Endothelial cell of umbilical vein (primary cell): ENCODE measurements around the gene PTP4A1. TPM values are rescaled to one million over a fixed set of nuclear protein-coding genes. Genes with fewer than 3 reads are reported as not detected.

Source experiments
- BruUV-seq: library from RNA; stranded (reverse); fragments of 400-500 nt; replicated peaks from 2 replicates; lab custom pipeline; 2021; lab: Mats Ljungman, UMichigan
- CTCF ChIA-PET: fragments of 300-600, 350-600 bp; sonication (Branson Sonifier 250); formaldehyde crosslinking; loops from one replicate; lab custom pipeline; 2021; ENCODE audit warnings: antibody characterized with exemption, inconsistent platforms; lab: Charles Lee
- POLR2A ChIA-PET: fragments of 300-600, 350-600 bp; sonication (Branson Sonifier 250); formaldehyde crosslinking; loops from one replicate; lab custom pipeline; 2021; ENCODE audit warnings: antibody characterized with exemption, inconsistent platforms; lab: Charles Lee
- DNase-seq: peaks from one replicate; pipeline ENCODE4 v3.0.0-alpha.2; 2011; ENCODE audit warnings: low read depth, low spot score
- FAIRE-seq: peaks from 2 replicates; lab custom pipeline; 2011; peaks lifted over from hg19 to GRCh38; lab: Jason Lieb, UNC
- H2AFZ ChIP-seq: 2 replicates; pipeline ENCODE4 v1.6.0; 2012; ENCODE audit warnings: low read depth, low read length, control low read depth, inconsistent platforms
- H3K27ac ChIP-seq: 2 replicates; pipeline ENCODE4 v1.5.1; 2011; ENCODE audit warnings: low read depth, mild to moderate bottlenecking, control low read depth, low read length, moderate library complexity; ENCODE audit not compliant: insufficient read depth
- H3K27me3 ChIP-seq, 2 experiments: 2 replicates each; pipeline versions ENCODE4 v1.6.0 to v1.6.1; 2011; ENCODE audit warnings: low read length in 2 of 2, mixed read lengths in 1 of 2; ENCODE audit not compliant: control insufficient read depth in 2 of 2, insufficient read depth in 2 of 2
- H3K36me3 ChIP-seq, 2 experiments: 2 replicates in 1 of 2; 3 replicates in 1 of 2; pipeline ENCODE4 v1.5.1; 2011; ENCODE audit warnings: low read length in 2 of 2, mild to moderate bottlenecking in 1 of 2, moderate library complexity in 1 of 2; ENCODE audit not compliant: control insufficient read depth in 2 of 2, insufficient read depth in 2 of 2; ENCODE audit errors: extremely low read depth in 1 of 2
- H3K4me1 ChIP-seq: 3 replicates; pipeline ENCODE4 v1.5.1; 2011; ENCODE audit warnings: mild to moderate bottlenecking, low read length; ENCODE audit not compliant: control insufficient read depth, insufficient read depth; ENCODE audit errors: extremely low read depth
- H3K4me2 ChIP-seq: 2 replicates; pipeline ENCODE4 v1.6.1; 2011; ENCODE audit warnings: low read length, control low read depth, mixed read lengths; ENCODE audit not compliant: insufficient read depth
- H3K4me3 ChIP-seq, 3 experiments: fragments of 200-600 bp in 1 of 3; sonication (generic), shearing (Covaris generic) in 1 of 3; replicated peaks in 1 of 3; 2 replicates each; pipeline ENCODE4 v1.5.1; 2011 to 2016; ENCODE audit warnings: control low read depth in 3 of 3, low read length in 3 of 3, mild to moderate bottlenecking in 2 of 3, inconsistent platforms in 1 of 3, low read depth in 1 of 3, moderate library complexity in 1 of 3; ENCODE audit not compliant: insufficient read depth in 1 of 3
- H3K79me2 ChIP-seq: 2 replicates; pipeline ENCODE4 v1.6.0; 2012; ENCODE audit warnings: low read length, inconsistent platforms; ENCODE audit not compliant: control insufficient read depth, insufficient read depth
- H3K9ac ChIP-seq: replicated peaks from 2 replicates; pipeline ENCODE3; 2011; ENCODE audit warnings: low read length, control low read depth; ENCODE audit not compliant: insufficient read depth; ENCODE audit errors: extremely low read depth
- H3K9me1 ChIP-seq: replicated peaks from 3 replicates; pipeline ENCODE4 v1.6.0; 2011; ENCODE audit warnings: mild to moderate bottlenecking, low read length; ENCODE audit not compliant: control insufficient read depth, insufficient read depth; ENCODE audit errors: extremely low read depth
- H3K9me3 ChIP-seq: replicated peaks from 2 replicates; pipeline ENCODE4 v1.5.1; 2012; ENCODE audit warnings: low read length, inconsistent platforms; ENCODE audit not compliant: control insufficient read depth, insufficient read depth
- H4K20me1 ChIP-seq: replicated peaks from 2 replicates; pipeline ENCODE3; 2011; ENCODE audit warnings: mild to moderate bottlenecking, low read length; ENCODE audit not compliant: control insufficient read depth, insufficient read depth; ENCODE audit errors: extremely low read depth
- CTCF ChIP-seq, 2 donors: IDR thresholded peaks; 1 replicate in 1 of 2; 2 replicates in 1 of 2; pipeline ENCODE4 v1.5.1; 2011; ENCODE audit warnings: low read length in 2 of 2, mild to moderate bottlenecking in 2 of 2, moderate library complexity in 2 of 2, control low read depth in 1 of 2, inconsistent platforms in 1 of 2, low read depth in 1 of 2; ENCODE audit not compliant: insufficient read depth in 1 of 2; ENCODE audit errors: extremely low read depth in 1 of 2
- EZH2 ChIP-seq: IDR thresholded peaks from 2 replicates; pipeline ENCODE4 v1.6.1; 2012; ENCODE audit warnings: borderline replicate concordance, low read depth, mild to moderate bottlenecking, moderate library complexity, low read length, inconsistent platforms; ENCODE audit not compliant: severe bottlenecking
- FOS ChIP-seq: IDR thresholded peaks from 2 replicates; pipeline ENCODE4 v1.6.1; 2011; ENCODE audit warnings: mild to moderate bottlenecking, low read length, moderate library complexity, borderline replicate concordance; ENCODE audit not compliant: insufficient read depth
- GATA2 ChIP-seq: IDR thresholded peaks from 2 replicates; pipeline ENCODE4 v1.7.0; 2011; ENCODE audit warnings: low read depth, mild to moderate bottlenecking, moderate library complexity, mixed read lengths, low read length; ENCODE audit not compliant: insufficient read length, insufficient read depth
- JUN ChIP-seq: IDR thresholded peaks from 2 replicates; pipeline ENCODE4 v1.6.1; 2011; ENCODE audit warnings: borderline replicate concordance, low read depth; ENCODE audit not compliant: insufficient read length, insufficient read depth
- MAX ChIP-seq: IDR thresholded peaks from 2 replicates; pipeline ENCODE4 v1.6.1; 2011; ENCODE audit not compliant: insufficient read depth, insufficient read length
- MYC ChIP-seq: IDR thresholded peaks from one replicate; pipeline ENCODE4 v1.6.1; 2011; ENCODE audit warnings: mild to moderate bottlenecking, low read depth, low read length
- POLR2A ChIP-seq: IDR thresholded peaks from 2 replicates; pipeline ENCODE4 v1.6.1; 2012; ENCODE audit warnings: low read depth, mild to moderate bottlenecking, control low read depth, low read length
- POLR2AphosphoS5 ChIP-seq: IDR thresholded peaks from 2 replicates; pipeline ENCODE4 v1.6.1; 2012; ENCODE audit warnings: low read depth, mild to moderate bottlenecking, control low read depth, low read length, moderate library complexity; ENCODE audit not compliant: insufficient read depth
- dilution Hi-C: fragments of 300-500 bp; cut with MboI; formaldehyde crosslinking; loops from one replicate; pipeline ENCODE4 v1.15.0; 2019; ENCODE audit warnings: low sequenced_read_pairs; ENCODE audit not compliant: extremely low pct_ligation_motif_present
- intact Hi-C: fragments of 100-400 bp; cut with micrococcal nuclease; formaldehyde crosslinking; loops from one replicate; pipeline ENCODE4 v1.10.0; 2022
- polyA plus RNA-seq, 4 experiments: library from polyadenylated mRNA; depleted of rRNA in 3 of 4; stranded (reverse) in 3 of 4; unstranded in 1 of 4; fragments of >200 nt; gene quantifications; 2 replicates each; pipeline versions ENCODE4 v1.2.1 to v1.2.3, GENCODE V29; 2011 to 2012; ENCODE audit warnings: missing spikeins in 1 of 4
- total RNA-seq: library from RNA; stranded (reverse); gene quantifications from 2 replicates; pipeline ENCODE4 v1.2.3, GENCODE V29; 2021

PTP4A1 gene
- total and polyA plus RNA-seq, 2 donors (not counting 3 experiments of a cell fraction or from before 2014, with no cell fraction given), result 10.8 to 58.4 TPM

GRCh38 chr6:63543001-63543400 is 29.3 kb upstream of the PTP4A1 start:
- no peak for DNase-seq
- no peak for FAIRE-seq
- Histone ChIP-seq H3K36me3 (no peaks in the 10 kb centered on the region), H3K9me3 (no peaks in the 10 kb centered on the region), H3K27me3 (no peaks in the 10 kb centered on the region), H4K20me1 (no peaks in the 10 kb centered on the region), H3K4me2 (no peak overlapping the region), H3K9me1 (no peaks in the 10 kb centered on the region), H3K4me1 (no peaks in the 10 kb centered on the region), H3K9ac (no peak overlapping the region), H3K27ac (no peak overlapping the region), H2AFZ (no peak overlapping the region), H3K79me2 (no peaks in the 10 kb centered on the region), H3K4me3 (no peak overlapping the region)
- no TSS peak for BruUV-seq
- no peak for TF ChIP-seq JUN
- no peak for TF ChIP-seq POLR2AphosphoS5
- no peak for TF ChIP-seq MYC
- no peak for TF ChIP-seq FOS
- TF ChIP-seq EZH2, result no peak
- no peak for TF ChIP-seq CTCF (IDR thresholded peaks at IDR 0.05; ENCODE audit: extremely low read depth in 1 of 2, insufficient read depth in 1 of 2, low read depth in 1 of 2, low read length in 2 of 2)
- intact Hi-C loops (no loop called here), dilution Hi-C loops (no loop called here)
- CTCF ChIA-PET, result no interaction called here
- POLR2A ChIA-PET, result no interaction called here

- no peak overlapping the region for H3K4me3 ChIP-seq
- H3K27me3 ChIP-seq, result no peaks in the 10 kb centered on the region
- CTCF ChIA-PET, result no interaction called here
- H3K79me2 ChIP-seq, result no peaks in the 10 kb centered on the region
- FAIRE-seq (no peak), DNase-seq (no peak)
- no peak overlapping the region for H3K27ac ChIP-seq
- no peaks in the 10 kb centered on the region for H4K20me1 ChIP-seq
- no peaks in the 10 kb centered on the region for H3K9me3 ChIP-seq
- dilution Hi-C loops (no loop called here), intact Hi-C loops (no loop called here)
- no peak overlapping the region for H3K9ac ChIP-seq
- BruUV-seq, result no TSS peak
- no peak overlapping the region for H3K4me2 ChIP-seq
- TF ChIP-seq GATA2, result no peak
- no peak for TF ChIP-seq POLR2A
- no peak for TF ChIP-seq POLR2AphosphoS5
- TF ChIP-seq MYC, result no peak
- no peak for TF ChIP-seq CTCF (IDR thresholded peaks at IDR 0.05; ENCODE audit: extremely low read depth in 1 of 2, insufficient read depth in 1 of 2, low read depth in 1 of 2, low read length in 2 of 2)
- TF ChIP-seq FOS, result no peak
- no peak for TF ChIP-seq JUN
- TF ChIP-seq EZH2, result no peak
- TF ChIP-seq MAX, result no peak
- no peaks in the 10 kb centered on the region for H3K36me3 ChIP-seq
- H3K4me1 ChIP-seq, result no peaks in the 10 kb centered on the region
- POLR2A ChIA-PET, result no interaction called here
- H2AFZ ChIP-seq, result no peak overlapping the region
- H3K9me1 ChIP-seq, result no peaks in the 10 kb centered on the region
Observed at GRCh38 chr6:63543982-63544381, 28.3 kb upstream of the PTP4A1 start.
